Gastrocnemius medialis (tissue), 4 donors: ENCODE results near the gene MSANTD3. TPM values are rescaled to one million over a fixed set of nuclear protein-coding genes. Genes with fewer than 3 reads are reported as not detected.
A peak's percentile ranks its signal among the peaks of the same experiment; 100 is the strongest.

Source experiments
- ATAC-seq, 2 donors: fragments of 150-250 bp; one replicate each; pipeline ENCODE4 v1.9.1; 2016
- DNase-seq, 2 donors: peaks; one replicate each; pipeline ENCODE4 v3.0.0-alpha.2; 2019
- H3K27ac ChIP-seq, 4 donors: fragments of 200-600 bp; sonication (generic); 1 replicate in 1 of 4; 2 replicates in 3 of 4; pipeline ENCODE4 v1.5.1; 2016 to 2018; ENCODE audit warnings: mild to moderate bottlenecking in 2 of 4, moderate library complexity in 1 of 4
- H3K27me3 ChIP-seq, 3 donors: fragments of 200-600 bp; sonication (generic) in 2 of 3; 1 replicate in 1 of 3; 2 replicates in 2 of 3; pipeline versions ENCODE4 v1.5.1 to v1.6.0; 2016 to 2019; ENCODE audit warnings: mild to moderate bottlenecking in 1 of 3, moderate library complexity in 1 of 3
- H3K36me3 ChIP-seq, 2 donors: fragments of 200-600 bp; sonication (generic) in 1 of 2; one replicate each; pipeline ENCODE4 v1.5.1; 2017 to 2018
- H3K4me1 ChIP-seq, 2 donors: fragments of 200-600 bp; sonication (generic) in 1 of 2; one replicate each; pipeline ENCODE4 v1.5.1; 2016 to 2017; ENCODE audit warnings: mild to moderate bottlenecking in 2 of 2
- H3K4me3 ChIP-seq, 4 donors: fragments of 200-600 bp; sonication (generic) in 3 of 4; 1 replicate in 1 of 4; 2 replicates in 3 of 4; pipeline ENCODE4 v1.5.1; 2016 to 2019; ENCODE audit warnings: mild to moderate bottlenecking in 2 of 4
- H3K9me3 ChIP-seq, 3 donors: fragments of 200-600 bp; sonication (generic) in 2 of 3; 1 replicate in 1 of 3; 2 replicates in 2 of 3; pipeline ENCODE4 v1.5.1; 2016 to 2019
- POLR2A ChIP-seq, 2 donors: fragments of 450-650 bp; IDR thresholded peaks; one replicate each; pipeline ENCODE4 v1.6.1; 2017; ENCODE audit warnings: antibody characterized with exemption in 2 of 2, mild to moderate bottlenecking in 2 of 2, moderate library complexity in 2 of 2
- in situ Hi-C, 4 donors: fragments of 200-750 bp; cut with MboI; loops; one replicate each; pipeline versions ENCODE4 v1.15.0 to v1.8.0; 2017; ENCODE audit warnings: low sequenced_read_pairs in 4 of 4
- intact Hi-C: fragments of 100-400 bp; cut with DNase I; formaldehyde crosslinking; loops from one replicate; pipeline ENCODE4 v1.15.1; 2023; ENCODE audit warnings: low total_unique reads
- total RNA-seq, 4 donors: library from RNA; depleted of rRNA; stranded (reverse); fragments of >200 nt; gene quantifications; one replicate each; pipeline versions ENCODE4 v1.1.0 to v1.2.3, GENCODE V29; 2016
- TF ChIP-seq, protein P1 (sequence below), 5 experiments: fragments of 450-650 bp in 3 of 5; fragments of 200-600 bp in 2 of 5; sonication (generic) in 2 of 5; IDR thresholded peaks in 4 of 5; conservative IDR thresholded peaks in 1 of 5; 1 replicate in 4 of 5; 2 replicates in 1 of 5; pipeline ENCODE4 v1.5.1; 2016 to 2019; ENCODE audit warnings: antibody characterized with exemption in 5 of 5, mild to moderate bottlenecking in 3 of 5, moderate library complexity in 3 of 5

The MSANTD3 gene
- total RNA-seq, 4 donors from 2014 or later = 23.3 to 62.6 (median 40.1) TPM

DNA sequence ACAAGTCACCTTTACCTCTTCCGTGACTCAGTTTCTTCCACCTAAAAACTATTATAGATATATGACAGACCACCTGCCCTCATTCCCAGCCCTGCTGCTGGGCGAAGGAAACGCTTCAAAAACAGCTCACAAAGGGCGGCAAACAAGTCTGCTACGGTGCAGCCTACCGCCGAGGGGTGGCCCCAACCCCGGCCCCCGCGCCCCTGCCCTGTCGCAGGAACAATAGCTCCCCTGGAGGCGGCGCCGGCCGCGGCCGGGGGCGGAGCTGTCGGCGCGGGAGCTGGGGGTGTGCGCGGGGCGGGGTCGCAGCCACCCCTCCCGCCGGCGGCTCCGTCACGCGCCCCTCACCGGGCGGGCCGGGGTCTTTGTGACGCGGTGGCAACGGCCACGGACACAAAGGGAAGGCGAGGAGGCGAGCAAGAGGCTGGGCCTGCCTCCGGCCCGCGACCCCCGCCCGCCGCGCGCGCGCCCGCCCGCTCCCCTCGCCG is 45.9 kb downstream of the MSANTD3 start, which contains the start of gene TMEFF1:
Gene TMEFF1, plus strand, starts transcription at position 362 of the 488 bp plus-strand sequence. CDS start 396 bp downstream, outside the sequence.
- Histone ChIP-seq H3K9me3 (no peaks in the 10 kb centered on the region), H3K36me3 (no peaks in the 10 kb centered on the region), H3K4me1 (peaks cover 13% of the 10 kb centered on the region in 2 donors), H3K4me3 (peak within 1 kb of the TSS; percentile 66 to 91 (median 75)), H3K27me3 (no peaks in the 10 kb centered on the region), H3K27ac (no peak within 1 kb of the TSS)
- peak in 1 of 2 donors; percentile 5 for DNase-seq
- in situ Hi-C loops (no loop called here), intact Hi-C loops (no loop called here)
- ATAC-seq = peak; percentile 69 to 71
- TF ChIP-seq, protein P1, sequence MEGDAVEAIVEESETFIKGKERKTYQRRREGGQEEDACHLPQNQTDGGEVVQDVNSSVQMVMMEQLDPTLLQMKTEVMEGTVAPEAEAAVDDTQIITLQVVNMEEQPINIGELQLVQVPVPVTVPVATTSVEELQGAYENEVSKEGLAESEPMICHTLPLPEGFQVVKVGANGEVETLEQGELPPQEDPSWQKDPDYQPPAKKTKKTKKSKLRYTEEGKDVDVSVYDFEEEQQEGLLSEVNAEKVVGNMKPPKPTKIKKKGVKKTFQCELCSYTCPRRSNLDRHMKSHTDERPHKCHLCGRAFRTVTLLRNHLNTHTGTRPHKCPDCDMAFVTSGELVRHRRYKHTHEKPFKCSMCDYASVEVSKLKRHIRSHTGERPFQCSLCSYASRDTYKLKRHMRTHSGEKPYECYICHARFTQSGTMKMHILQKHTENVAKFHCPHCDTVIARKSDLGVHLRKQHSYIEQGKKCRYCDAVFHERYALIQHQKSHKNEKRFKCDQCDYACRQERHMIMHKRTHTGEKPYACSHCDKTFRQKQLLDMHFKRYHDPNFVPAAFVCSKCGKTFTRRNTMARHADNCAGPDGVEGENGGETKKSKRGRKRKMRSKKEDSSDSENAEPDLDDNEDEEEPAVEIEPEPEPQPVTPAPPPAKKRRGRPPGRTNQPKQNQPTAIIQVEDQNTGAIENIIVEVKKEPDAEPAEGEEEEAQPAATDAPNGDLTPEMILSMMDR (IDR thresholded peaks at IDR 0.05 in 4 of 5, conservative IDR thresholded peaks at IDR 0.05 in 1 of 5) = peak in 2 of 5 experiments; percentile 21 to 36
- no peak for TF ChIP-seq POLR2A (IDR thresholded peaks at IDR 0.05)

DNA sequence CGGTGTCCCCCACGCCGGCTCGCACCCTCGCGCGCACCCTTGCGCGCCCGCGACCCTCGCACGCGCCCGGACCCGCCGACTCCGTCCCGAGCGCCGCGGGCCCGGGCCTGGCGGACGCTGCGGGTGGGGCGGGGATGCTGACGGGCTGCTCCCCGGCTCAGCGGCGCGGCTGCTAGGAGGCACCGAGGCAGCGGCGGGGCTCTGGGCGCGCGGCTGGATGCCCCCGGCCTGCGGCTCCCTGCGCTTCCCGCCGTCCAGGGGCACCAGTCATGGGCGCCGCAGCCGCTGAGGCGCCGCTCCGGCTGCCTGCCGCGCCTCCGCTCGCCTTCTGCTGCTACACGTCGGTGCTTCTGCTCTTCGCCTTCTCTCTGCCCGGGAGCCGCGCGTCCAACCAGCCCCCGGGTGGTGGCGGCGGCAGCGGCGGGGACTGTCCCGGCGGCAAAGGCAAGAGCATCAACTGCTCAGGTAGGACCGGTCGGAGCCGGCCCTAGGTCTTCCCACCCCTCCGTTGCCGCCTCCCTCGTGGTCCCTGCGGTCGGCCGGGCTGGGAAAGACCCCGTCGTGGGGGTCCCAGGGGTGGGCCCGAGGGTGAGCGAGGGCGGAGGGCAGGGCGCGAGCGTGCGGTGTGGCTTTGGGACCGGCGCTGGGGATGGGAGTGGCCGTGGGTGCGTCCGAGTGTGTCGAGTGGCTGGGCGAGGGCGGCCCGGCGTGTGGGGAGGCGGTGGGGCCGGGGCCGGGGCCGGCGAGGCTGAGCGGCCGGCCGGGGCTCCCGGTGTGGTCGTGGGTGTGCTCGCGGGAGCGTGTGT is 46.5 kb downstream of the MSANTD3 start:
- no peak for DNase-seq
- peak; percentile 64 to 76 for ATAC-seq
- Histone ChIP-seq H3K27ac (no peak overlapping the region), H3K4me1 (peaks cover 11 to 12% of the 10 kb centered on the region in 2 donors), H3K9me3 (no peaks in the 10 kb centered on the region), H3K4me3 (peak overlapping the region; percentile 66 to 91 (median 75)), H3K27me3 (no peaks in the 10 kb centered on the region), H3K36me3 (no peaks in the 10 kb centered on the region)
- TF ChIP-seq, protein P1 (IDR thresholded peaks at IDR 0.05 in 4 of 5, conservative IDR thresholded peaks at IDR 0.05 in 1 of 5) = no peak
- TF ChIP-seq POLR2A (IDR thresholded peaks at IDR 0.05) = no peak
- intact Hi-C loops = no loop called here
- in situ Hi-C loops = no loop called here

DNA sequence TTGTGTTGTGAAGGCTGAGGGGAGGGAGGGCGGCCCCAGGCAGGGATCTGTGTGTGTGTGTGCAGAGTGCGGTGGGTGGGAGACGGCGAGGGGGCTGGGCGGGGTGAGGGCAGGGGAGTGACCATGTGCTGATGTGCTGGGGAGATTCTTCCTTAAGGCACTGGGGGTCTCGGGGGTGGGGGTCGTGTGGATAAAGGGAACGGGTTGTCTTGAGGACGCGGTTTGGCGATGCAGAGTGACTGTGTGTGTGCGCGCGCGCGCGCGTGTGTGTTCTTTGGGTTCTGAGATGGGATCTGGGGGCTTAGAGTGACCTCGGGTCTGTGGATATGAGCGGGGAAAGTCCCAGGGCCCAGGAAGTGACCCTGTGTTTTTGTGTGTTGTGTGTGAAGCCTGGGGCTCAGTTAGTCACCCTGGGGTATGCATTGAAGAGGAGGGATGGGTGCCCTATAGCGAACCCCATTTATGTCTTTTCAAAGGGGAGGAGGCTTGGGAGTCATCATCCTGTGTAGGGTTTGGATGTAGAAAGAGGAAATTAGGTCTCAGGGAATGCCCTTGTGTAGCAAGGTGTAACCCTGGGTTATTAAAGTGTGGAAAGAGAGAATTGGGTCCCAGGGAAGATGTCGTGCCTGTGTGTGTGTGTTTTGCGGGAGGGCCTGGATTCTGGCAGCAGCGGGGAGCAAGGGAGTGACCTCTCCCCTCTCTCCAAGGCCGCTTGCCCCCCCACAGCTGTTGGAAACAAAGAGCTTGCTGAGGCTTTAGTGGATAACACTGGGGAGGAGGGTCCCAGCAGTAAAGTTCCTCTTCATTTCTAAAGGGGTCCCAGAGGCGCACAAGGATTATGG is 47.4 kb downstream of the MSANTD3 start:
- no peaks in the 10 kb centered on the region for H3K9me3 ChIP-seq
- no peak overlapping the region for H3K27ac ChIP-seq
- H3K27me3 ChIP-seq = no peaks in the 10 kb centered on the region
- DNase-seq (no peak), ATAC-seq (peak in 1 of 2 donors; percentile 6)
- peaks cover 3 to 5% of the 10 kb centered on the region in 2 donors for H3K4me1 ChIP-seq
- intact Hi-C loops = no loop called here
- TF ChIP-seq, protein P1 (IDR thresholded peaks at IDR 0.05 in 4 of 5, conservative IDR thresholded peaks at IDR 0.05 in 1 of 5) = no peak
- no peak for TF ChIP-seq POLR2A (IDR thresholded peaks at IDR 0.05)
- in situ Hi-C loops = no loop called here
- peak overlapping the region; percentile 66 to 91 (median 75) for H3K4me3 ChIP-seq
- H3K36me3 ChIP-seq = no peaks in the 10 kb centered on the region

DNA sequence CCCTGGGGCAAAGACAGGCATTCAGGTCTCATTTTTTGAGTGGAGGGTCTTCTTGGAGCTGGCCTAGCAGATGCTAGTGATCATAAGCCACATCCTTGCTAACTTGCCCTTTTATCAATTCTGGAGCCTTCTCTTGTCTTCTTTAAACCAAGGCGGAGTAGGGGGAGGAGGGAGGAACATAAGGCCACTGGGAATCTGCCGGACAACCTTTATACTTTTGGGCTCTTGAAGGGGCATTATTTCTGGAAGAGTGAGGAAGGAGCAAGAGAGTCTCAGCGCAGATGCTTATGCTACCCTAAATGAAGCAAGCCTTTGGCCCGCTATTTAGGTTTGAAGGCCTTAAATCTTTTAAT is 48.0 kb downstream of the MSANTD3 start:
- ATAC-seq (no peak), DNase-seq (no peak)
- TF ChIP-seq, protein P1 (IDR thresholded peaks at IDR 0.05 in 4 of 5, conservative IDR thresholded peaks at IDR 0.05 in 1 of 5) = no peak
- no peak for TF ChIP-seq POLR2A (IDR thresholded peaks at IDR 0.05)
- Histone ChIP-seq H3K4me3 (no peak overlapping the region), H3K4me1 (no peaks in the 10 kb centered on the region), H3K27me3 (no peaks in the 10 kb centered on the region), H3K9me3 (no peaks in the 10 kb centered on the region), H3K36me3 (no peaks in the 10 kb centered on the region), H3K27ac (no peak overlapping the region)
- in situ Hi-C loops (no loop called here), intact Hi-C loops (no loop called here)
